Fibroblast of skin of back (primary cell): ENCODE measurements around the gene CFAP46.
"Not testable (repeated sequence)": the region's sequence is repeated elsewhere in the genome, so short reads cannot be mapped to it uniquely, and the experiment has no call there.

ENCODE experiments used
- DNase-seq: peaks from one replicate; pipeline ENCODE4 v3.0.0-alpha.2; 2013

The CFAP46 gene

GRCh38 chr10:132860532-132860931 is 81.8 kb downstream of the CFAP46 start:
- no peak for DNase-seq

- DNase-seq, result no peak
Measured at GRCh38 chr10:132859084-132859855, 83.1 kb downstream of the CFAP46 start.

GRCh38 chr10:132858121-132859081 is 84.0 kb downstream of the CFAP46 start:
- DNase-seq, result no peak

GRCh38 chr10:132856869-132857524 is 85.4 kb downstream of the CFAP46 start:
- no peak for DNase-seq

GRCh38 chr10:132855889-132856288 is 86.5 kb downstream of the CFAP46 start:
- no peak for DNase-seq

GRCh38 chr10:132851451-132851850 is 90.9 kb downstream of the CFAP46 start:
- no peak for DNase-seq

- DNase-seq, result no peak
Measured at GRCh38 chr10:132850896-132851295, 91.5 kb downstream of the CFAP46 start.

GRCh38 chr10:132850246-132850645 is 92.1 kb downstream of the CFAP46 start:
- no peak for DNase-seq

GRCh38 chr10:132849546-132850031 is 92.8 kb downstream of the CFAP46 start:
- DNase-seq, result no peak

- DNase-seq, result no peak
Measured at GRCh38 chr10:132848951-132849545, 93.3 kb downstream of the CFAP46 start.

GRCh38 chr10:132848291-132848701 is 94.1 kb downstream of the CFAP46 start:
- no peak for DNase-seq

- DNase-seq, result no peak
Measured at GRCh38 chr10:132847856-132848255, 94.5 kb downstream of the CFAP46 start.

GRCh38 chr10:132847416-132847777 is 95.0 kb downstream of the CFAP46 start:
- no peak for DNase-seq

GRCh38 chr10:132846631-132847415 is 95.5 kb downstream of the CFAP46 start:
- no peak for DNase-seq

- DNase-seq, result no peak
Measured at GRCh38 chr10:132845780-132846595, 96.4 kb downstream of the CFAP46 start.

GRCh38 chr10:132845041-132845551 is 97.3 kb downstream of the CFAP46 start:
- DNase-seq, result no peak

- no peak for DNase-seq
Measured at GRCh38 chr10:132844069-132844809, 98.1 kb downstream of the CFAP46 start.

GRCh38 chr10:132843276-132843675 is 99.1 kb downstream of the CFAP46 start:
- DNase-seq, result not testable (repeated sequence)

- DNase-seq, result no peak
Measured at GRCh38 chr10:132842397-132842796, 100.0 kb downstream of the CFAP46 start.

GRCh38 chr10:132841615-132841975 is 100.8 kb downstream of the CFAP46 start:
- no peak for DNase-seq
